Coronary artery (tissue), 2 donors: ENCODE measurements around the gene DNAH1.
"Not testable (repeated sequence)": the region's sequence is repeated elsewhere in the genome, so short reads cannot be mapped to it uniquely, and the experiment has no call there.

Source experiments
- DNase-seq: peaks from one replicate; pipeline ENCODE4 v3.0.0-alpha.2; 2017; ENCODE audit warnings: low spot score
- H3K27ac ChIP-seq, 2 donors: fragments of 200-600 bp; sonication (generic); one replicate each; pipeline ENCODE4 v1.5.1; 2016 to 2019
- H3K4me3 ChIP-seq: fragments of 200-600 bp; sonication (generic); 2 replicates; pipeline ENCODE4 v1.5.1; 2016; ENCODE audit warnings: mild to moderate bottlenecking, moderate library complexity
- CTCF ChIP-seq: fragments of 200-600 bp; sonication (generic); IDR thresholded peaks from one replicate; pipeline ENCODE4 v1.5.1; 2019; ENCODE audit warnings: antibody characterized with exemption

The DNAH1 gene

GRCh38 chr3:52328536-52329080 lies 12.5 kb downstream of the DNAH1 start:
- DNase-seq: no peak
- H3K27ac ChIP-seq: no peak overlapping the region

GRCh38 chr3:52330194-52330805 lies 14.2 kb downstream of the DNAH1 start:
- no peak for TF ChIP-seq CTCF
- Histone ChIP-seq H3K27ac (no peak overlapping the region), H3K4me3 (no peak overlapping the region)
- no peak for DNase-seq

More at GRCh38 chr3:52328536-52329080, 12.5 kb downstream of the DNAH1 start:
- no peak overlapping the region for H3K4me3 ChIP-seq
- TF ChIP-seq CTCF: no peak

GRCh38 chr3:52331091-52331490 lies 15.0 kb downstream of the DNAH1 start:
- Histone ChIP-seq H3K27ac (no peak overlapping the region), H3K4me3 (no peak overlapping the region)
- no peak for DNase-seq
- no peak for TF ChIP-seq CTCF

- no peak for DNase-seq
- no peak overlapping the region for H3K27ac ChIP-seq
- no peak for TF ChIP-seq CTCF
Measured at GRCh38 chr3:52331906-52332305, 15.8 kb downstream of the DNAH1 start.

GRCh38 chr3:52333869-52334557 lies 17.9 kb downstream of the DNAH1 start:
- no peak for TF ChIP-seq CTCF
- no peak for DNase-seq
- Histone ChIP-seq H3K27ac (no peak overlapping the region), H3K4me3 (no peak overlapping the region)

More at GRCh38 chr3:52331906-52332305, 15.8 kb downstream of the DNAH1 start:
- H3K4me3 ChIP-seq: no peak overlapping the region

- not testable (repeated sequence) for H3K4me3 ChIP-seq, DNase-seq, H3K27ac ChIP-seq
Measured at GRCh38 chr3:52338131-52338530, 22.0 kb downstream of the DNAH1 start.

- TF ChIP-seq CTCF: peak; percentile 65
- H3K4me3 ChIP-seq: no peak overlapping the region
- H3K27ac ChIP-seq: no peak overlapping the region
- DNase-seq: no peak
Measured at GRCh38 chr3:52339612-52340011, 23.5 kb downstream of the DNAH1 start.
